ENCODE data around the gene SERPINB6. TPM values are rescaled to one million over a fixed set of nuclear protein-coding genes. Genes with fewer than 3 reads are reported as not detected.

SERPINB6 gene
- total and polyA plus RNA-seq, 9 of the 15 experiments (the other 6 are each of a cell fraction or from before 2014, with no cell fraction given) = 86.6 to 211 (median 143) TPM

- no peak for TF ChIP-seq SMAD2 (IDR thresholded peaks at IDR 0.05; ENCODE audit: low read depth, low read length)
- peak; percentile 74 for TF ChIP-seq TAF7 (tag; IDR thresholded peaks at IDR 0.05)
- TF ChIP-seq NR4A1 (CRISPR knock-in tag; IDR thresholded peaks at IDR 0.05) = peak; percentile 87; the same call in 1 of the 2 replicates
- TF ChIP-seq NR4A1 (tag; IDR thresholded peaks at IDR 0.05) = peak; percentile 99
- TF ChIP-seq ZNF282 (CRISPR knock-in tag; IDR thresholded peaks at IDR 0.05) = no peak
- no peak for TF ChIP-seq ZNF740 (CRISPR knock-in tag; IDR thresholded peaks at IDR 0.05)
- peak in 1 of 2 experiments; percentile 95; a peak in 2 of 4 replicates for TF ChIP-seq ZNF740 (tag; IDR thresholded peaks at IDR 0.05)
- TF ChIP-seq KDM5B (IDR thresholded peaks at IDR 0.05; ENCODE audit: insufficient replicate concordance, low read depth, low read length) = peak; percentile 43
- TF ChIP-seq SRSF3 (IDR thresholded peaks at IDR 0.05; ENCODE audit: insufficient read depth, low read length) = no peak
- no peak for TF ChIP-seq TRIM24 (IDR thresholded peaks at IDR 0.05)
- peak; percentile 96 for TF ChIP-seq ZNF644 (tag; IDR thresholded peaks at IDR 0.05; ENCODE audit: low read depth)
- peak; percentile 96 for TF ChIP-seq DDX20 (tag; IDR thresholded peaks at IDR 0.05; ENCODE audit: low read depth)
- peak; percentile 10; the same call in 1 of the 2 replicates for TF ChIP-seq MTA2 (IDR thresholded peaks at IDR 0.05; ENCODE audit: low read depth)
- TF ChIP-seq ZNF318 (IDR thresholded peaks at IDR 0.05; ENCODE audit: borderline replicate concordance in 1 of 2, low read depth in 1 of 2) = no peak
- TF ChIP-seq SMARCA5 (IDR thresholded peaks at IDR 0.05) = no peak; the same call in 1 of the 2 replicates
- no peak for TF ChIP-seq MAFF (IDR thresholded peaks at IDR 0.05; ENCODE audit: low read length)
- no peak for TF ChIP-seq POLR2B (IDR thresholded peaks at IDR 0.05; ENCODE audit: low read depth, partially characterized antibody)
- no peak for TF ChIP-seq PRMT5 (CRISPR knock-in tag; IDR thresholded peaks at IDR 0.05)
- TF ChIP-seq ZNF354B (CRISPR knock-in tag; IDR thresholded peaks at IDR 0.05) = peak; percentile 84
- TF ChIP-seq SUPT5H (IDR thresholded peaks at IDR 0.05) = no peak
- no peak for TF ChIP-seq FOXJ2 (tag; IDR thresholded peaks at IDR 0.05)
- no peak for TF ChIP-seq GABPB2 (CRISPR knock-in tag; conservative IDR thresholded peaks at IDR 0.05)
- no peak for TF ChIP-seq GATAD2A (IDR thresholded peaks at IDR 0.05)
These were observed 8.6 kb upstream of the SERPINB6 start (continued) for GRCh38 chr6:2979819-2980464.

All from K562 (cell line).